Raji (cell line): Measurements from ENCODE around the gene PLS1.

ENCODE experiments used
- POLR2A ChIP-seq: IDR thresholded peaks from 2 replicates; pipeline ENCODE4 v1.6.1; 2011; ENCODE audit warnings: low read depth, low read length, control low read depth; ENCODE audit not compliant: insufficient read depth

The PLS1 gene, protein sequence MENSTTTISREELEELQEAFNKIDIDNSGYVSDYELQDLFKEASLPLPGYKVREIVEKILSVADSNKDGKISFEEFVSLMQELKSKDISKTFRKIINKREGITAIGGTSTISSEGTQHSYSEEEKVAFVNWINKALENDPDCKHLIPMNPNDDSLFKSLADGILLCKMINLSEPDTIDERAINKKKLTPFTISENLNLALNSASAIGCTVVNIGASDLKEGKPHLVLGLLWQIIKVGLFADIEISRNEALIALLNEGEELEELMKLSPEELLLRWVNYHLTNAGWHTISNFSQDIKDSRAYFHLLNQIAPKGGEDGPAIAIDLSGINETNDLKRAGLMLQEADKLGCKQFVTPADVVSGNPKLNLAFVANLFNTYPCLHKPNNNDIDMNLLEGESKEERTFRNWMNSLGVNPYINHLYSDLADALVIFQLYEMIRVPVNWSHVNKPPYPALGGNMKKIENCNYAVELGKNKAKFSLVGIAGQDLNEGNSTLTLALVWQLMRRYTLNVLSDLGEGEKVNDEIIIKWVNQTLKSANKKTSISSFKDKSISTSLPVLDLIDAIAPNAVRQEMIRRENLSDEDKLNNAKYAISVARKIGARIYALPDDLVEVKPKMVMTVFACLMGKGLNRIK

DNA sequence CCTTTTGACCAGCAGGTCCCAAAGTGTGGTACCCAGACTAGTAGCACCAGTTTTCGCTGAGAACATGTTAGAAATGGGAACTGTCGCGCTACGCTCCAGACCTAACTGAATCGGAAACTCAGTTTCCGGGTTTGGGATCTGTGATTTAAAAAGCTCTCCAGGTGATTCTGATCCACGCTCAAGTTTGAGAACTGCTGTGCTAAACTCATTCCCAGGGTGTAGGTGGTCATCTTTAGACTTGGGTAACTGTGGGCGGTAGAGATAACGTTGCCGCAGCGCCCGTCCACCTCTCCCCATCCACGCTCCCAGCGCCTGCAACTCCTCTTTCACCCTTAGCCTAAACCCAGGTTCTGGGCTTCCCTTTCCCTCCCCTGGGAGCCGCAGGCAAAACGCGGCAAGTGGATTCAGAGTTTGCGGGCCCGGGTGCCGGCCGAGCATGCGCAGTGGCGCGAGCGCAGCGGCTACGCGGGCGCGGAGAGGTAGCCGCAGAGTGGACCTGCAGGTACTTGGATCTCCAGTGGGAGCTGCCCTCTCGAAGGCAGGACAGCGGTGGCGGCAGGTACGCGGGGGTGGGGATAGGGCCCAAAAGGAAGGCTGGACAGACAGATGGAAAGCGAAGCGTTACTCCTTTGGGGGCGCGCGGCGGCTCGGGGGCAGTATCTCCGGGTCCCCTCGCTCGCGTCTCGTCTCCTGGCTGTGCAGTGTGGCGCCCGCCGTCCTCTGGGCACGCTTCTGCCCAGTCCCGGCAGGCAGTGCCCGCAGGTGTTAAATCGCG is at the start of gene PLS1:
Gene PLS1 (plus strand): TSS at position 443 of the 775 bp plus-strand sequence. CDS start 67,845 bp downstream, outside the sequence.
- TF ChIP-seq POLR2A = peak; percentile 98

DNA sequence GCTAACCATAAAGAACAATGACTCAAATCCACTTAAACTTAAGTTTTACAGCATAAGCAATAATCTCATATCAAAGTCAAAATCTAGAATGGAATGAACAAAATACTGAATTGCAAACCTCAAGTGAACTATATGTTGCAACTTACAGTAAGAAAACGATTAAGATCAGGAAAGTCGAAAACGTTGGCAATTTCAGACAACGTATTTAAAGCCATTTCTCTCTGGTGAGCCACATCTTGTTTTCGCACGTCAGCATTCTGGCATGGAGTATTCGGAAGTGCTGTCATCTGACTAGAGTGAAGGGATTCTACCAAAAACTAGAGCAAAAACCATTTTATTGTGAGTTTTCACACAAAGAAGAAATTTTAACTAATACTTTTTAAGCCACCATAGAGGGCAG is 46.2 kb upstream of the PLS1 start:
- TF ChIP-seq POLR2A = no peak

GRCh38 chr3:142553741-142554140 is 42.5 kb upstream of the PLS1 start:
- no peak for TF ChIP-seq POLR2A

- no peak for TF ChIP-seq POLR2A
Measured at GRCh38 chr3:142560118-142560517, 36.1 kb upstream of the PLS1 start.

GRCh38 chr3:142563496-142563997 is 32.6 kb upstream of the PLS1 start:
- TF ChIP-seq POLR2A = no peak

GRCh38 chr3:142566096-142566495 is 30.1 kb upstream of the PLS1 start:
- no peak for TF ChIP-seq POLR2A

DNA sequence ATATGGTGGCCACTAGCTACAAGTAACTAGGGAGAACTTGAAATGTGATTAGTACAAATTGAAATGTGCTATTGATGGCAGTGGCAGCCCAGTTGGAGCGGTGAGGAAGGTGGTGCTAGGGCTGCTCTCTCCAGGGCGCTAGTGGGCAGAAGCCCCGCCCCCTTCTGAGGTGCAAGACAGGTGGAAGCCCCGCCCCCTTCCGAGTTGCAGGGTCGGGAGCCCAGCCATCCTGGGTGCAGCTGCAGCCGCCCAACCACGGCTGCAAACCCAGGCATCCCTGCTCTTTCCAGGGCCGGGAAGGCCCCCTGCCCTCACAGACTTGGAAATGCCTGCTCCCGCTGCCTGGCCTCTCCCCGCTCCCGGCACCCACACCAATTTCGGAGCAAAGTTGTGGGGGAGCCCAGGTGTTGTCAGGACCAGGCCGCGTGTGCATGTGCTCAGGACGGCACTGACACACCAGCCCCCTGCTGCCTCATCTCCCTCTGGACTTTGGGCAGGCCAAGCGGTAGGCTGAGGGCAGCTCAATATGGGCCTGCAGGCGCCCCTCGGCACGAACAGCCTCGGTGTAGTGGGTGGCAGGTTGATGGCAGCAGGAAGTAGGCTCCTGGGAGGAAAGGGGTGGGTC is 27.7 kb upstream of the PLS1 start:
- TF ChIP-seq POLR2A = no peak

DNA sequence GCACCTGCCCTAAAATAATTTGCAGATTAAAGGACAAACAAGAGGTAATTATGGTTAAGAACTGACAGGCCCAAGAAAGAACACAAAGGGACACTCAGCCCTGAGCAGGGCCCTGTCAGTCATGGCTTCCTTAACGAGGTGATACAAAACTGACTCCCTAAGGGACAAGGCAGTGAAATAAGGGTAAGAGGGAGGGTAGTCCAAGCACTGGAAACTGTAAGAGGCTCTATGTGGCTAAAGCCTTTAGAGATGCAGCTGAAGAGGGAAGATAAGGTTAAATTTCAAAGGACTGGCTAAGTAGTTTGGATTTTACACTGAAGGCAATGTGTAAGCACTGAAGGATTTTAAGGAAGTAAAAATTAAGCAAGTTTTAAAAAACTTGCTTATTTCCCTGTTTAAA is 21.5 kb upstream of the PLS1 start:
- TF ChIP-seq POLR2A = no peak

GRCh38 chr3:142576792-142577191 is 19.4 kb upstream of the PLS1 start:
- no peak for TF ChIP-seq POLR2A

GRCh38 chr3:142577696-142578328 is 18.4 kb upstream of the PLS1 start:
- TF ChIP-seq POLR2A = no peak

GRCh38 chr3:142578329-142579223 is 17.6 kb upstream of the PLS1 start, which contains the start of gene ATR:
Gene ATR (minus strand): TSS chr3:142578733. CDS start chr3:142578704, 29 bp downstream.
- TF ChIP-seq POLR2A = peak; percentile 93

DNA sequence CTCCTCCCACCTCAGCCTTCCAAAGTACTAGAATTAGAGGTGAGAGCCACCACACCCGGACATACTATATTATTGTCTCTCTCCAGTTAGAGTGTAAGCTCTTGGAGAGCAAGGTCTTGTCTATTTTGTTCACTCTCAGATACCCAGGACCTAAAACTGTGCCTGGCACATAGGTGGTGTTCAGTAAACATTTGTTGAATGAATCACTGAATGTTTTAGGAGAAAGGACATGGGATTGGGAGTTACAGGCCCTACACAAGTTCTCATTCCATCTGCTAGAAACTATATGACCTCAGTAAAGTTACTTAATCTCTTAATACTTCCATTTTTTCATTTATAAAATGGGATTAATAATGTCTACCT is 16.2 kb upstream of the PLS1 start:
- TF ChIP-seq POLR2A = no peak

DNA sequence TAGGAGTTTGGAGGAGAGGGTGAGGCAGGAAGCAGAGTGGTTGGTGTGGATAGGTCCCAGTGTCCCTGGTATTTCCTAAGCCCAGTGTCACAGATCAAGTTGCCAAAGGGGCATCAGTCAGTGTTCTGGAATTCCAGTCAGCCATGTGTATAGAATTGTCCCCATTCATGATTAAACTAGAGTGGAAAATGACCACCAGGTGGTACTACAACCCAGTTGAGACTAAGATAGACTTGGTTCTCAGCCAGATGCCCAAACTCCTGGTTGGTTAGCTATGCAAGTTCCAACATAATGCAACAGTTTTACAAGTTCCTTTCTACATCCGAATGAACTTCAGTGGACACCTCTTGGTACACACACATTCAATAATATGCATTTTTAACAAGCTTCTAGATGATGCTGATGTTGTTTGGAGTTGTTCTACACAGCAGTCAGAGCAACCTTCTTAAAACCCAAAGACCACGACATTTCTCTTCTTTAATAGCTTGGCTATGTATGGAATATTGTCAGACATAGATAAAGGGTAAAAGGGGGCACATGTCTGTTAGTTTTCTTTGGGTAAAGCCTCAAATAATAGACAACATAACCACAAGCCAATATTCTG is 9.3 kb upstream of the PLS1 start:
- TF ChIP-seq POLR2A = no peak
